K562 (cell line): Measurements from ENCODE around the gene STK33. TPM values are rescaled to one million over a fixed set of nuclear protein-coding genes. Genes with fewer than 3 reads are reported as not detected.

ENCODE experiments used
- ATAC-seq: fragments of 200-7000 bp; cut with Tn5 transposase; 3 replicates; pipeline ENCODE4 v1.9.1; 2020; ENCODE audit warnings: moderate library complexity
- BruUV-seq: library from RNA; stranded (reverse); fragments of 400-500 nt; replicated peaks from 2 replicates; lab custom pipeline; 2021; lab: Mats Ljungman, UMichigan
- CTCF ChIA-PET: fragments of 300-600 bp; formaldehyde crosslinking; extraction: SDS; loops from one replicate; lab custom pipeline; 2021; ENCODE audit warnings: low intra/inter-chr PET ratio; lab: Yijun Ruan, JAX
- POLR2A ChIA-PET: fragments of 300-600, 350-650 bp; sonication (Branson Sonifier 250); formaldehyde crosslinking; extraction: SDS; loops from one replicate; lab custom pipeline; 2021; ENCODE audit warnings: antibody characterized with exemption, inconsistent platforms; lab: Yijun Ruan, JAX
- DNase-seq, 4 experiments: peaks; one replicate each; pipeline versions ENCODE4 v3.0.0 to v3.0.0-alpha.2; 2011 to 2018; ENCODE audit warnings: low spot score in 3 of 4, mixed read lengths in 3 of 4; ENCODE audit errors: extremely low read depth in 1 of 4
- FAIRE-seq: peaks from 2 replicates; lab custom pipeline; 2011; peaks lifted over from hg19 to GRCh38; lab: Jason Lieb, UNC
- H2AFZ ChIP-seq: 2 replicates; pipeline ENCODE4 v1.6.0; 2011; ENCODE audit warnings: low read depth, low read length, control low read depth, inconsistent platforms
- H3K27ac ChIP-seq: fragments of 200-600 bp; 3 replicates; pipeline ENCODE4 v1.8.0; 2011; ENCODE audit warnings: low read depth, mild to moderate bottlenecking, control low read depth, inconsistent platforms, low read length, moderate library complexity, mixed read lengths; ENCODE audit errors: extremely low read depth
- H3K27me3 ChIP-seq, 2 experiments: fragments of 300-600 bp in 1 of 2; 2 replicates in 1 of 2; 3 replicates in 1 of 2; pipeline versions ENCODE4 v1.6.0 to v1.8.0; 2011; ENCODE audit warnings: inconsistent platforms in 2 of 2, low read length in 2 of 2, mild to moderate bottlenecking in 1 of 2, mixed read lengths in 1 of 2, moderate library complexity in 1 of 2; ENCODE audit not compliant: control insufficient read depth in 2 of 2, insufficient read depth in 2 of 2
- H3K36me3 ChIP-seq: fragments of 300-600 bp; 3 replicates; pipeline ENCODE4 v1.8.0; 2011; ENCODE audit warnings: mild to moderate bottlenecking, low read length, inconsistent platforms; ENCODE audit not compliant: control insufficient read depth, insufficient read depth
- H3K4me1 ChIP-seq, 2 experiments: fragments of 200-600 bp in 1 of 2; replicated peaks in 1 of 2; 2 replicates in 1 of 2; 3 replicates in 1 of 2; pipeline versions ENCODE4 v1.5.1 to v1.8.0; 2011; ENCODE audit warnings: inconsistent platforms in 2 of 2, low read length in 2 of 2, mild to moderate bottlenecking in 1 of 2, mixed read lengths in 1 of 2, moderate library complexity in 1 of 2; ENCODE audit not compliant: control insufficient read depth in 2 of 2, insufficient read depth in 2 of 2
- H3K4me2 ChIP-seq: 2 replicates; pipeline ENCODE4 v1.6.1; 2011; ENCODE audit warnings: low read length, control low read depth, inconsistent platforms, mixed read lengths; ENCODE audit not compliant: insufficient read depth
- H3K4me3 ChIP-seq: fragments of 200-600 bp; sonication (generic), shearing (Covaris generic); 2 replicates; pipeline ENCODE4 v1.5.1; 2016; ENCODE audit warnings: control low read depth, inconsistent platforms
- H3K79me2 ChIP-seq: fragments of 200-600 bp; 3 replicates; pipeline ENCODE4 v1.8.0; 2011; ENCODE audit warnings: low read length, inconsistent platforms; ENCODE audit not compliant: control insufficient read depth, insufficient read depth
- H3K9ac ChIP-seq, 2 experiments: 2 replicates each; pipeline versions ENCODE4 v1.6.0 to v1.6.1; 2011; ENCODE audit warnings: low read depth in 2 of 2, low read length in 2 of 2, control low read depth in 1 of 2, inconsistent platforms in 1 of 2, mild to moderate bottlenecking in 1 of 2, mixed read lengths in 1 of 2; ENCODE audit not compliant: insufficient read depth in 1 of 2
- H3K9me1 ChIP-seq: one replicate; pipeline ENCODE4 v1.6.0; 2011; ENCODE audit warnings: inconsistent platforms, mild to moderate bottlenecking, low read length, moderate library complexity; ENCODE audit not compliant: control insufficient read depth, insufficient read depth
- H3K9me3 ChIP-seq: replicated peaks from 2 replicates; pipeline ENCODE4 v1.5.1; 2011; ENCODE audit warnings: low read depth, low read length, inconsistent platforms; ENCODE audit not compliant: control insufficient read depth, insufficient read depth
- H4K20me1 ChIP-seq: replicated peaks from 2 replicates; pipeline ENCODE4 v1.6.1; 2011; ENCODE audit warnings: low read length, inconsistent platforms, mixed read lengths; ENCODE audit not compliant: control insufficient read depth, insufficient read depth
- CBX5 ChIP-seq: IDR thresholded peaks from 2 replicates; pipeline ENCODE4 v1.6.1; 2014; ENCODE audit warnings: low read depth, borderline replicate concordance
- ERF ChIP-seq: fragments of 450-650 bp; formaldehyde crosslinking; IDR thresholded peaks from 2 replicates; pipeline ENCODE4 v1.4.0; 2020; ENCODE audit warnings: mild to moderate bottlenecking, mixed read lengths
- HDAC1 ChIP-seq, 2 experiments: fragments of 450-650 bp; IDR thresholded peaks; 2 replicates each; pipeline ENCODE4 v1.6.1; 2016 to 2017; ENCODE audit warnings: inconsistent platforms in 1 of 2, mild to moderate bottlenecking in 1 of 2, moderate library complexity in 1 of 2
- LARP7 ChIP-seq: fragments of 450-650 bp; IDR thresholded peaks from 2 replicates; pipeline ENCODE4 v1.6.1; 2016
- MYBL2 ChIP-seq, 2 experiments: fragments of 450-650 bp in 1 of 2; sonication (generic) in 1 of 2; formaldehyde crosslinking in 1 of 2; IDR thresholded peaks; 2 replicates each; pipeline versions ENCODE4 v1.6.1 to v1.8.1; 2017 to 2022; ENCODE audit warnings: borderline replicate concordance in 1 of 2, inconsistent platforms in 1 of 2, low read depth in 1 of 2, mild to moderate bottlenecking in 1 of 2, missing genetic modification reagents in 1 of 2, moderate library complexity in 1 of 2
- PURB ChIP-seq: sonication (generic); formaldehyde crosslinking; IDR thresholded peaks from 2 replicates; pipeline ENCODE4 v1.9.0; 2021; ENCODE audit warnings: low read depth, mild to moderate bottlenecking, missing genetic modification reagents
- SMAD1 ChIP-seq: fragments of 150-350 bp; IDR thresholded peaks from 2 replicates; pipeline ENCODE4 v1.6.1; 2014; ENCODE audit warnings: low read length, low read depth; ENCODE audit not compliant: partially characterized antibody
- TARDBP ChIP-seq: fragments of 450-650 bp; IDR thresholded peaks from 2 replicates; pipeline ENCODE4 v1.6.1; 2016
- ZNF143 ChIP-seq: sonication (generic); formaldehyde crosslinking; IDR thresholded peaks from 2 replicates; pipeline ENCODE4 v1.9.0; 2022; ENCODE audit warnings: mild to moderate bottlenecking, missing genetic modification reagents
- ZNF384 ChIP-seq: IDR thresholded peaks from 2 replicates; pipeline ENCODE4 v1.6.1; 2012; ENCODE audit warnings: low read depth, low read length, improper control_type of control experiment
- ZNF699 ChIP-seq: fragments of 250-450 bp; sonication (Bioruptor Pico); IDR thresholded peaks from 2 replicates; pipeline ENCODE4 v1.8.0; 2021; ENCODE audit warnings: mild to moderate bottlenecking, moderate library complexity; ENCODE audit not compliant: insufficient replicate concordance
- WGBS: fragments of 100-300 bp; shearing (Covaris generic); methylation state at CpG from one replicate; pipeline ENCODE4 v1.1.6; 2016; ENCODE audit warnings: low coverage, mixed read lengths; ENCODE audit not compliant: insufficient coverage; ENCODE audit errors: missing lambda C conversion rate; 5-methylcytosine and 5-hydroxymethylcytosine counted together
- in situ Hi-C: fragments of 300-500 bp; cut with MboI; formaldehyde crosslinking; loops from 4 replicates; pipeline ENCODE4 v1.15.0; 2018; ENCODE audit warnings: inconsistent platforms, mixed read lengths
- intact Hi-C: fragments of 100-400 bp; cut with micrococcal nuclease; formaldehyde crosslinking; loops from 2 replicates; pipeline ENCODE4 v1.14.2; 2022
- polyA plus RNA-seq, 8 experiments: library from polyadenylated mRNA; depleted of rRNA in 4 of 8; stranded (reverse) in 5 of 8; unstranded in 3 of 8; fragments of >200 nt; fragmentation: Nextera tagmentation in 2 of 8; fragmentation: Illumina TruSeq in 1 of 8; extraction: Ambion mirVana in 2 of 8; extraction: Trizol in 1 of 8; gene quantifications; 2 replicates each; pipeline versions ENCODE4 v1.2.1 to v1.2.3, GENCODE V29; 2011 to 2014; ENCODE audit warnings: inconsistent platforms in 1 of 8, missing spikeins in 1 of 8
- total RNA-seq, 7 experiments: library from RNA; depleted of rRNA in 6 of 7; stranded (reverse); fragments of >200 nt in 6 of 7; fragmentation: Illumina TruSeq in 2 of 7; extraction: Trizol in 2 of 7; gene quantifications; 2 replicates each; pipeline versions ENCODE4 v1.2.1 to v1.2.3, GENCODE V29; 2011 to 2021; ENCODE audit warnings: low replicate concordance in 1 of 7
- TF ChIP-seq, protein P1 (sequence below): fragments of 250-450 bp; sonication (Bioruptor Pico); IDR thresholded peaks from 2 replicates; pipeline ENCODE4 v1.9.0; 2021; ENCODE audit warnings: mild to moderate bottlenecking, inconsistent platforms
- TF ChIP-seq, protein P2 (sequence below), 2 experiments: fragments of 250-450 bp in 1 of 2; fragments of 450-650 bp in 1 of 2; sonication (Bioruptor Pico) in 1 of 2; IDR thresholded peaks; 2 replicates each; pipeline versions ENCODE4 v1.6.1 to v1.8.0; 2016 to 2021; ENCODE audit warnings: mild to moderate bottlenecking in 2 of 2, moderate library complexity in 2 of 2, missing compliant biosample characterization in 1 of 2, missing genetic modification characterization in 1 of 2
- TF ChIP-seq, protein P3 (sequence below): fragments of 250-450 bp; sonication (Bioruptor Pico); IDR thresholded peaks from 2 replicates; pipeline ENCODE4 v1.5.0; 2021; ENCODE audit warnings: mild to moderate bottlenecking, borderline replicate concordance

The STK33 gene
- total and polyA plus RNA-seq, 9 of the 15 experiments (the other 6 are each of a cell fraction or from before 2014, with no cell fraction given): not detected

DNA sequence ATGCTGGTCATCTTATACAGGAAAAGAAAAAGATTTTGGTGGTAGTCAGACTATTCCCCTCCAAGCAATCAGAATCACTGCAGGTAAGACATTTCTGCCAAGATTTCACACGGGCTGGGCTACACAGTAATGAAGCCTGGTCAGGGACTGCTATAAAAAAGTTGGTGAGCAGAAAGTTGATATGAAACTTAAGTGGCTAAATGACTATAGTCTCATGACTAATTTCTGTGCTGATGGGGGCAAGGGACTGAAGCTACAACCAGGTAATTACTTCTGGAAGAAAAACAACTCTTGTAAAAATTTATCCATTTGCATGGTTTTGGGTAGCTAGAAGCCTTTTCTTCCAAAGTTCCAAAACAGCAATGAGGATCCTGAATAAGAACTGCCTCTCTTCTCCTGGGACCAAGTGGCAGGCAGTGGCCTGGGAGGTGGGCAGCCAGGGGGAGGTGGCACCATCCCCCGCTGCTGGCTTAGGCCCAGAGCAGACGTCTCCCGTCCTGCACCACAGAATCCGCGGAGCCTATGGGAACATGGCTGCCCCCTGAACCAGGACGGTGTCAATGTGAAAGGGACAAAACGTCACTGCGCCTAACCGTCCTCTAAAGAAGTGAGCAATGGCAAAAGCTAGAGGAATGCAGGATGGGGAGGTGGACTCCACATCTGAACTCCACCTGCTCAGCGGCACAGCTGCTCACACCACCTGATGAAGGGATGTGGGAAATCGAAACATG is 207.7 kb downstream of the STK33 start:
- DNase-seq (no peak), FAIRE-seq (no peak), ATAC-seq (no peak)
- Histone ChIP-seq H3K36me3 (no peaks in the 10 kb centered on the region), H3K4me2 (no peak overlapping the region), H3K9ac (no peak overlapping the region), H3K27ac (no peak overlapping the region), H3K4me1 (peaks cover 3 to 6% of the 10 kb centered on the region in 2 experiments; a peak in 3 of 5 replicates), H3K9me1 (no peaks in the 10 kb centered on the region), H3K27me3 (peaks cover 4 to 58% of the 10 kb centered on the region in 2 experiments; a peak in 3 of 5 replicates), H3K79me2 (no peaks in the 10 kb centered on the region), H3K9me3 (no peaks in the 10 kb centered on the region), H4K20me1 (no peaks in the 10 kb centered on the region), H3K4me3 (no peak overlapping the region), H2AFZ (no peak overlapping the region)
- intact Hi-C loops: no loop called here
- CTCF ChIA-PET: no interaction called here
- POLR2A ChIA-PET: interaction anchor here (0.6 kb wide), 3 partner anchors 21 to 856 kb away, joined by 3 to 4 read pairs (median 3); no protein-coding TSS in a partner anchor
- WGBS: 5% methylated on average over 12 of the region's 12 CpGs
- BruUV-seq: no TSS peak
- in situ Hi-C loops: no loop called here
- no peak for TF ChIP-seq MYBL2 (IDR thresholded peaks at IDR 0.05; ENCODE audit: low read depth)
- no peak for TF ChIP-seq MYBL2 (CRISPR knock-in tag; IDR thresholded peaks at IDR 0.05; ENCODE audit: borderline replicate concordance)
- no peak for TF ChIP-seq HDAC1 (IDR thresholded peaks at IDR 0.05)
- TF ChIP-seq ERF (CRISPR knock-in tag): no peak
- TF ChIP-seq TARDBP: no peak
- TF ChIP-seq, protein P1, sequence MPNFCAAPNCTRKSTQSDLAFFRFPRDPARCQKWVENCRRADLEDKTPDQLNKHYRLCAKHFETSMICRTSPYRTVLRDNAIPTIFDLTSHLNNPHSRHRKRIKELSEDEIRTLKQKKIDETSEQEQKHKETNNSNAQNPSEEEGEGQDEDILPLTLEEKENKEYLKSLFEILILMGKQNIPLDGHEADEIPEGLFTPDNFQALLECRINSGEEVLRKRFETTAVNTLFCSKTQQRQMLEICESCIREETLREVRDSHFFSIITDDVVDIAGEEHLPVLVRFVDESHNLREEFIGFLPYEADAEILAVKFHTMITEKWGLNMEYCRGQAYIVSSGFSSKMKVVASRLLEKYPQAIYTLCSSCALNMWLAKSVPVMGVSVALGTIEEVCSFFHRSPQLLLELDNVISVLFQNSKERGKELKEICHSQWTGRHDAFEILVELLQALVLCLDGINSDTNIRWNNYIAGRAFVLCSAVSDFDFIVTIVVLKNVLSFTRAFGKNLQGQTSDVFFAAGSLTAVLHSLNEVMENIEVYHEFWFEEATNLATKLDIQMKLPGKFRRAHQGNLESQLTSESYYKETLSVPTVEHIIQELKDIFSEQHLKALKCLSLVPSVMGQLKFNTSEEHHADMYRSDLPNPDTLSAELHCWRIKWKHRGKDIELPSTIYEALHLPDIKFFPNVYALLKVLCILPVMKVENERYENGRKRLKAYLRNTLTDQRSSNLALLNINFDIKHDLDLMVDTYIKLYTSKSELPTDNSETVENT (CRISPR knock-in tag): no peak
- no peak for TF ChIP-seq SMAD1
- TF ChIP-seq, protein P2, sequence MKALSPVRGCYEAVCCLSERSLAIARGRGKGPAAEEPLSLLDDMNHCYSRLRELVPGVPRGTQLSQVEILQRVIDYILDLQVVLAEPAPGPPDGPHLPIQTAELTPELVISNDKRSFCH (CRISPR knock-in tag; IDR thresholded peaks at IDR 0.05): no peak
- TF ChIP-seq, protein P2 (tag; IDR thresholded peaks at IDR 0.05): no peak
- no peak for TF ChIP-seq ZNF699 (CRISPR knock-in tag)
- TF ChIP-seq CBX5: no peak
- no peak for TF ChIP-seq PURB (CRISPR knock-in tag)
- TF ChIP-seq ZNF143: no peak
- TF ChIP-seq, protein P3, sequence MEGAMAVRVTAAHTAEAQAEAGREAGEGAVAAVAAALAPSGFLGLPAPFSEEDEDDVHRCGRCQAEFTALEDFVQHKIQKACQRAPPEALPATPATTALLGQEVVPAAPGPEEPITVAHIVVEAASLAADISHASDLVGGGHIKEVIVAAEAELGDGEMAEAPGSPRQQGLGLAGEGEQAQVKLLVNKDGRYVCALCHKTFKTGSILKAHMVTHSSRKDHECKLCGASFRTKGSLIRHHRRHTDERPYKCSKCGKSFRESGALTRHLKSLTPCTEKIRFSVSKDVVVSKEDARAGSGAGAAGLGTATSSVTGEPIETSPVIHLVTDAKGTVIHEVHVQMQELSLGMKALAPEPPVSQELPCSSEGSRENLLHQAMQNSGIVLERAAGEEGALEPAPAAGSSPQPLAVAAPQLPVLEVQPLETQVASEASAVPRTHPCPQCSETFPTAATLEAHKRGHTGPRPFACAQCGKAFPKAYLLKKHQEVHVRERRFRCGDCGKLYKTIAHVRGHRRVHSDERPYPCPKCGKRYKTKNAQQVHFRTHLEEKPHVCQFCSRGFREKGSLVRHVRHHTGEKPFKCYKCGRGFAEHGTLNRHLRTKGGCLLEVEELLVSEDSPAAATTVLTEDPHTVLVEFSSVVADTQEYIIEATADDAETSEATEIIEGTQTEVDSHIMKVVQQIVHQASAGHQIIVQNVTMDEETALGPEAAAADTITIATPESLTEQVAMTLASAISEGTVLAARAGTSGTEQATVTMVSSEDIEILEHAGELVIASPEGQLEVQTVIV (CRISPR knock-in tag): no peak
- TF ChIP-seq ZNF384: no peak
- no peak for TF ChIP-seq LARP7
